Measurements from ENCODE around the gene RNF180. TPM values are rescaled to one million over a fixed set of nuclear protein-coding genes. Genes with fewer than 3 reads are reported as not detected.

The RNF180 gene
- total RNA-seq, 4 donors from 2014 or later = 6.0 to 13.1 (median 10.1) TPM

- TF ChIP-seq CTCF (IDR thresholded peaks at IDR 0.05) (no peak), POLR2A (IDR thresholded peaks at IDR 0.05) (no peak), EP300 (IDR thresholded peaks at IDR 0.05) (no peak)
- H3K9me3 ChIP-seq = no peaks in the 10 kb centered on the region
- H3K27ac ChIP-seq = no peak overlapping the region
- no peaks in the 10 kb centered on the region for H3K36me3 ChIP-seq
- 50 to 64% methylated on average over 2 of the region's 2 CpGs for WGBS, 2 donors
- peaks cover 0 to 7% (median 2%) of the 10 kb centered on the region in 4 donors for H3K4me1 ChIP-seq
- no peaks in the 10 kb centered on the region for H3K27me3 ChIP-seq
- H3K4me3 ChIP-seq = no peak overlapping the region
- no peak for DNase-seq (ENCODE audit: low spot score in 2 of 2)
Measured at GRCh38 chr5:64190562-64191306, 25.1 kb downstream of the RNF180 start.

GRCh38 chr5:64195981-64196380 lies 30.3 kb downstream of the RNF180 start:
- 96 to 100% methylated on average over 3 of the region's 3 CpGs for WGBS, 2 donors

GRCh38 chr5:64199425-64199824 lies 33.8 kb downstream of the RNF180 start:
- TF ChIP-seq EP300 (IDR thresholded peaks at IDR 0.05) (no peak), CTCF (IDR thresholded peaks at IDR 0.05) (no peak), POLR2A (IDR thresholded peaks at IDR 0.05) (no peak)
- DNase-seq (ENCODE audit: low spot score in 2 of 2) = no peak
- no peaks in the 10 kb centered on the region for H3K36me3 ChIP-seq
- no peak overlapping the region for H3K4me3 ChIP-seq
- WGBS, 2 donors = 61% methylated on average over 1 of the region's 1 CpG
- no peak overlapping the region for H3K27ac ChIP-seq
- H3K4me1 ChIP-seq = no peaks in the 10 kb centered on the region
- no peaks in the 10 kb centered on the region for H3K27me3 ChIP-seq
- H3K9me3 ChIP-seq = no peaks in the 10 kb centered on the region

More at GRCh38 chr5:64195981-64196380, 30.3 kb downstream of the RNF180 start:
- no peak for DNase-seq (ENCODE audit: low spot score in 2 of 2)
- H3K9me3 ChIP-seq = no peaks in the 10 kb centered on the region
- TF ChIP-seq EP300 (IDR thresholded peaks at IDR 0.05) (no peak), CTCF (IDR thresholded peaks at IDR 0.05) (no peak), POLR2A (IDR thresholded peaks at IDR 0.05) (no peak)
- no peak overlapping the region for H3K4me3 ChIP-seq
- no peaks in the 10 kb centered on the region for H3K27me3 ChIP-seq
- H3K27ac ChIP-seq = no peak overlapping the region
- H3K4me1 ChIP-seq = peaks cover 0 to 3% (median 0%) of the 10 kb centered on the region in 4 donors
- no peaks in the 10 kb centered on the region for H3K36me3 ChIP-seq

- Histone ChIP-seq H3K36me3 (no peaks in the 10 kb centered on the region), H3K27ac (no peak overlapping the region), H3K4me1 (no peaks in the 10 kb centered on the region), H3K9me3 (no peaks in the 10 kb centered on the region), H3K27me3 (no peaks in the 10 kb centered on the region), H3K4me3 (no peak overlapping the region)
- WGBS, 2 donors = 50 to 60% methylated on average over 1 of the region's 1 CpG
- no peak for DNase-seq (ENCODE audit: low spot score in 2 of 2)
- no peak for TF ChIP-seq EP300 (IDR thresholded peaks at IDR 0.05)
- TF ChIP-seq CTCF (IDR thresholded peaks at IDR 0.05) = no peak
- no peak for TF ChIP-seq POLR2A (IDR thresholded peaks at IDR 0.05)
Measured at GRCh38 chr5:64201996-64202395, 36.4 kb downstream of the RNF180 start.

GRCh38 chr5:64206653-64207052 lies 41.0 kb downstream of the RNF180 start:
- H3K27me3 ChIP-seq = no peaks in the 10 kb centered on the region
- no peak for DNase-seq (ENCODE audit: low spot score in 2 of 2)
- no peaks in the 10 kb centered on the region for H3K9me3 ChIP-seq
- WGBS, 2 donors = 62 to 68% methylated on average over 2 of the region's 2 CpGs
- H3K4me1 ChIP-seq = no peaks in the 10 kb centered on the region
- H3K36me3 ChIP-seq = no peaks in the 10 kb centered on the region
- no peak overlapping the region for H3K4me3 ChIP-seq
- no peak overlapping the region for H3K27ac ChIP-seq
- TF ChIP-seq CTCF (IDR thresholded peaks at IDR 0.05) = no peak
- TF ChIP-seq POLR2A (IDR thresholded peaks at IDR 0.05) = no peak
- TF ChIP-seq EP300 (IDR thresholded peaks at IDR 0.05) = no peak
